Activated gamma-delta T cell (primary cell): ENCODE results near the gene SMC1B.
"Not testable (repeated sequence)": the region's sequence is repeated elsewhere in the genome, so short reads cannot be mapped to it uniquely, and the experiment has no call there.

Experiments
- DNase-seq: peaks from one replicate; lab custom pipeline; 2025; lab: John Stamatoyannopoulos, UW

Gene SMC1B

GRCh38 chr22:45445031-45445710 lies 31.8 kb upstream of the SMC1B start:
- no peak for DNase-seq

DNA sequence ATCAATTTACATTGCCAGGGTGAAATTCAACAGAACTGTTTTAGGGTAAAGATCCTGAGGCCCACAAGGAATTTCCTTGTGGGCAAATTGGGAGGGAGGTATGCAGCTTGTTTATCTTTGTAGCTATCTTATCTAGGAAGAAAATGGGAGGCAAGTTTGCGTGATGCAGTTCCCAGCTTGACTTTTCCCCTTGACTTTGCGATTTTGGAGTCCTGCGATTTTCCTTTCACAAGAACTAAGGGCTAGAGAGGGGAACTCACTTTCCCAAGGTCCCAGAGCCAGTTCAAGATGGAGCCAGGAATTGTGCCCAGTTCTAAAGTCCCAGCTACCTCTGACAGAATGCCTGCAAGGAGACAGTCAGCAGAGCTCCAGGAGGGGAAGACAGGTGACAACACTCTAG lies 30.8 kb upstream of the SMC1B start:
- no peak for DNase-seq

- no peak for DNase-seq
Measured at GRCh38 chr22:45442116-45442515, 28.7 kb upstream of the SMC1B start.

DNA sequence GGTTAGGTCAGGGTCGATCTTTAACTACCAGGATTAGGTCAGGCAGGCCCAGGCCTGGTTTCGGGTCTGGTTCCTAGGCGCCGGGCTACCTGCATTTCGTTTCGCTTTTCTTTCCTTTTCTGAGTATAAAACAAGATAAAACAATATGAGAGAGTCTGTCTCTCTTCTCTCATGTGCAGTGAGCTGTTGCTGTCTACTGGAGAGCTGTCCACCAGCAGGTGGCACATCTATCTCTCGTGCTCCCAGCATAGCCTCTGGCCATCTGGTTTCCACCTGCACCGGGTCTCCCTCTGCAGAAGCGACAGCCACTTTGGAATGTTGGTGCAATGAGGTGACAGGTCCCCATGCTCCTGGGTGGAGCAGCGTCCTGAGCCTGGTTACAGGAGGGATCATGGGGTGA lies 27.7 kb upstream of the SMC1B start:
- DNase-seq, result no peak

GRCh38 chr22:45440688-45441087 lies 27.3 kb upstream of the SMC1B start:
- not testable (repeated sequence) for DNase-seq

DNA sequence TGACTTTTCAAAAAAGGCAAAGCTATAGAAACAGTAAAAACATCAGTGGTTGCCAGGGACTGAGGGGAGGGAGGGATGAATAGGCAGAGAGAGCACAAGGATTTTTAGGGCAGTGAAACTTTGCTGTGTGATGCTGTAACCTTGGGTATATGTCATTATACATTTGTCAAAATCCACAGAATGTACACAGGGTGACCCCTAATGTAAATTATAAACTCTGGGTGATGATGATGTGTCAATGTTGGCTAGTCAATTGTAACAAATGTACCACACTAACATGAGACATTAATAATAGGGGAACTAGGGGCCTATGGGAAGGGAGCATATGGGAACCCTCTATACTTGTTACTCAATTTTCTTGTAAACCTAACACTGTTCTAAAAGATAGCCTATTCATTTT lies 24.9 kb upstream of the SMC1B start:
- no peak for DNase-seq

- DNase-seq, result not testable (repeated sequence)
Measured at GRCh38 chr22:45436871-45437517, 23.6 kb upstream of the SMC1B start.

- no peak for DNase-seq
Measured at GRCh38 chr22:45435544-45436139, 22.2 kb upstream of the SMC1B start.

- no peak for DNase-seq
Measured at GRCh38 chr22:45434981-45435380, 21.6 kb upstream of the SMC1B start.

DNA sequence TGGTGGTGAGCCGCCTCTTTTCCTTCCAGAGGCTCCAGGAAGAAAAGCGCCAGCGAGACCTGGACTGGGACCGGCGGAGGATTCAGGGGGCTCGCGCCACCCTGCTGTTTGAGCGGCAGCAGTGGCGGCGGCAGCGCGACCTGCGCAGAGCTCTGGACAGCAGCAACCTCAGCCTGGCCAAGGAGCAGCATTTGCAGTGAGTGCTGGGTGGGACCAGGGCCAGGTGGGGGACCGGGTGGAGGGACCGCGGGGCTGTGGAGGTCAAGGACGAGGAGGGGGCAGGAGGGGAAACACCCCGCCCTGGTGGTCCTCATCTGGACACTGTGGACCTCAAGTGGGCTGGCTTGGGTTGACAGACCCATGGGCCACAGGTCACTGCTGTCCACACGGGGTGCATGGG lies 17.5 kb upstream of the SMC1B start:
- DNase-seq, result no peak

- no peak for DNase-seq
Measured at GRCh38 chr22:45429981-45430775, 16.8 kb upstream of the SMC1B start.

- DNase-seq, result no peak
Measured at GRCh38 chr22:45429424-45429823, 16.0 kb upstream of the SMC1B start.

GRCh38 chr22:45428391-45429385 lies 15.3 kb upstream of the SMC1B start:
- no peak for DNase-seq

GRCh38 chr22:45427114-45427513 lies 13.7 kb upstream of the SMC1B start:
- DNase-seq, result no peak

GRCh38 chr22:45426387-45426786 lies 13.0 kb upstream of the SMC1B start:
- no peak for DNase-seq

DNA sequence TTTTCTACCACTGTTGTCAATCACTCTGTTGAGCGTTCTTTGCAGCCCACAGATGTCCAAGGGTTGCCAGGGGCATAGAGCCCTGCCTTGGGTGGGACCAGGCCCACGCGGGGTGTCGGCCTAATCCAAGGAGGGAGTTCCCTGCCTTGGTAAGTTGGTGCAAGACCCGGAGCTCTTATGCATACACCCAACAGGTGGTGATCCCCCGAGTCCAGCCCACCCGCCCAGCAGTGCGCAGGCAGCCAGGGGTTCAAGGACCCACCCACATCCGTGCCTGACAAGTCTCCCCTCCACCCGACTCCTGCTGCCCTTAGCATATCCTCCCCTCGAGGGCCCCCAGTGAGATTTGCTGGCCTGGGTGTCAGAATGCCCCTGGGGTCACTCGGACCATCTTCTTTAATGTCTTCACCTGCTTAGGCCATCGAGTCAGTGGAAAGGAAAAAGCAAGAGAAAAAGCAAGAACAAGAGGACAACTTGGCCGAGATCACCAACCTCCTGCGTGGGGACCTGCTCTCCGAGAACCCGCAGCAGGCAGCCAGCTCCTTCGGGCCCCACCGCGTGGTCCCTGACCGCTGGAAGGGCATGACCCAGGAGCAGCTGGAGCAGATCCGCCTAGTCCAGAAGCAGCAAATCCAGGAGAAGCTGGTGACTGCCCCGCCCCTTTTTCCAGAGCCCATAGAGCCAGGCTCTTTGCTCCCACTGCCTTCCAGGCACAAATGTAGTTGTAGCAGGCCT lies 12.3 kb upstream of the SMC1B start:
- no peak for DNase-seq

GRCh38 chr22:45425101-45425500 lies 11.7 kb upstream of the SMC1B start:
- no peak for DNase-seq

GRCh38 chr22:45424241-45424731 lies 10.9 kb upstream of the SMC1B start:
- DNase-seq, result no peak

- DNase-seq, result no peak
Measured at GRCh38 chr22:45423524-45423923, 10.1 kb upstream of the SMC1B start.

- DNase-seq, result no peak
Measured at GRCh38 chr22:45422237-45422983, 9.0 kb upstream of the SMC1B start.
